Endodermal cell (in vitro differentiated cells): ENCODE data around the gene TPRN. TPM values are rescaled to one million over a fixed set of nuclear protein-coding genes. Genes with fewer than 3 reads are reported as not detected.

Experiments
- DNase-seq: peaks from one replicate; pipeline ENCODE4 v3.0.0-alpha.2; 2017
- H3K27ac ChIP-seq: 2 replicates; pipeline ENCODE4 v1.5.1; 2013; ENCODE audit warnings: mild to moderate bottlenecking, low read depth, low read length, moderate library complexity
- H3K27me3 ChIP-seq: 2 replicates; pipeline ENCODE4 v1.6.1; 2013; ENCODE audit warnings: mild to moderate bottlenecking, low read length, moderate library complexity; ENCODE audit not compliant: insufficient read depth, control insufficient read depth, poor library complexity, severe bottlenecking
- H3K36me3 ChIP-seq: 2 replicates; pipeline ENCODE4 v1.7.0; 2013; ENCODE audit warnings: mild to moderate bottlenecking, low read length, moderate library complexity; ENCODE audit not compliant: control insufficient read depth, insufficient read depth
- H3K4me1 ChIP-seq: one replicate; pipeline ENCODE4 v1.7.0; 2013; ENCODE audit warnings: low read length; ENCODE audit not compliant: control insufficient read depth, insufficient read depth
- H3K4me3 ChIP-seq: 2 replicates; pipeline ENCODE4 v1.5.1; 2013; ENCODE audit warnings: mild to moderate bottlenecking, low read length, moderate library complexity
- H3K9ac ChIP-seq: 2 replicates; pipeline ENCODE4 v1.6.1; 2013; ENCODE audit warnings: mild to moderate bottlenecking, low read length, moderate library complexity; ENCODE audit not compliant: poor library complexity, severe bottlenecking; ENCODE audit errors: extremely low read depth
- H3K9me3 ChIP-seq: 2 replicates; pipeline ENCODE4 v1.6.1; 2013; ENCODE audit warnings: mild to moderate bottlenecking, low read length, moderate library complexity; ENCODE audit not compliant: control insufficient read depth
- H3K27ac Mint-ChIP-seq: 2 replicates; pipeline ENCODE4 v1.8.0; 2020; ENCODE audit warnings: mixed read lengths
- H3K27me3 Mint-ChIP-seq: 2 replicates; pipeline ENCODE4 v1.8.0; 2021; ENCODE audit warnings: mild to moderate bottlenecking, mixed read lengths; ENCODE audit not compliant: insufficient read depth
- H3K36me3 Mint-ChIP-seq: 2 replicates; pipeline ENCODE4 v1.8.0; 2020; ENCODE audit warnings: low read depth, mixed read lengths
- H3K4me1 Mint-ChIP-seq: 2 replicates; pipeline ENCODE4 v1.8.0; 2020; ENCODE audit warnings: mixed read lengths
- H3K4me3 Mint-ChIP-seq: 2 replicates; pipeline ENCODE4 v1.8.0; 2020; ENCODE audit warnings: mild to moderate bottlenecking, moderate library complexity, mixed read lengths
- H3K9me3 Mint-ChIP-seq: 2 replicates; pipeline ENCODE4 v1.8.0; 2020; ENCODE audit warnings: mild to moderate bottlenecking, mixed read lengths
- CTCF ChIP-seq: fragments of 200-600 bp; sonication (generic); conservative IDR thresholded peaks from 2 replicates; pipeline ENCODE4 v1.5.0; 2021; ENCODE audit warnings: antibody characterized with exemption, mild to moderate bottlenecking
- WGBS, 2 experiments: methylation state at CpG; one replicate each; pipeline versions ENCODE4 v1.1.5 to v1.1.7; 2013; ENCODE audit warnings: missing lambda C conversion rate in 2 of 2, mixed read lengths in 1 of 2; ENCODE audit not compliant: insufficient coverage in 1 of 2, insufficient read length in 1 of 2; 5-methylcytosine and 5-hydroxymethylcytosine counted together
- total RNA-seq, 2 donors: library from RNA; stranded (reverse); fragmentation: NEBNext Ultra II Directional in 1 of 2; extraction: Animal tissue kit (Norgen Biotek cat#: 25700) in 1 of 2; gene quantifications; 2 replicates in 1 of 2; 3 replicates in 1 of 2; pipeline ENCODE4 v1.2.1, GENCODE V29; 2021

Gene TPRN
- total RNA-seq, 2 donors from 2014 or later = 19.0 to 23.9 TPM

DNA sequence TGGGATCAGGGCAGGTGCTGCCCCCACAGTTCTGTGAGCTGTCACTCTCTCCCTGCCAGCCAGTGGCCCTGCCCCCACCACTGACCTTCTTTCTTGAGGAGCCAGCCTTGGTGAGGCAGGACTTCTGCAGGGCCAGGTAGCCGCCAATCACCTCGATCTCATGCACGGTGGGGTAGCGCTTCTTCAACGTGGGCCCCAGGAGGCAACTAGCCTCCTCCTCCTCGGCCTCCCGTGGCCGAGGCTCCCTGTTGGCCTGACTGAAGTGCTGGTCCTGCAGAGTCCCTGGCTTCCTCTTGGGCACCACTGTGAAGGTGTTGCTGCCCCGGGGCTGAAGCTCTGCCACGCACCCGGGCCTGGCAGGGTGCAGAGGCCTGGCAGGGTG lies 1.6 kb downstream of the TPRN start:
- Mint-ChIP-seq H3K4me3 (peak overlapping the region; percentile 70), H3K27me3 (no peaks in the 10 kb centered on the region), H3K9me3 (no peaks in the 10 kb centered on the region), H3K27ac (no peak overlapping the region), H3K36me3 (peaks cover 1% of the 10 kb centered on the region), H3K4me1 (peaks cover 22% of the 10 kb centered on the region)
- Histone ChIP-seq H3K27me3 (no peaks in the 10 kb centered on the region), H3K9me3 (no peaks in the 10 kb centered on the region), H3K4me3 (peak overlapping the region; percentile 66), H3K4me1 (peaks cover 24% of the 10 kb centered on the region), H3K27ac (no peak overlapping the region), H3K9ac (no peak overlapping the region), H3K36me3 (no peaks in the 10 kb centered on the region)
- no peak for TF ChIP-seq CTCF
- DNase-seq = no peak
- 81 to 85% methylated on average over 5 to 11 of the region's 11 CpGs for WGBS, 2 experiments

- H3K27me3 ChIP-seq = no peaks in the 10 kb centered on the region
- H3K9ac ChIP-seq = no peak overlapping the region
- peak overlapping the region; percentile 33 for H3K4me3 ChIP-seq
- peak overlapping the region; percentile 70 for H3K4me3 Mint-ChIP-seq
- TF ChIP-seq CTCF = no peak
- no peaks in the 10 kb centered on the region for H3K36me3 ChIP-seq
- H3K9me3 ChIP-seq = no peaks in the 10 kb centered on the region
- H3K4me1 Mint-ChIP-seq = peaks cover 22% of the 10 kb centered on the region
- 90 to 92% methylated on average over 15 to 19 of the region's 19 CpGs for WGBS, 2 experiments
- H3K36me3 Mint-ChIP-seq = peaks cover 1% of the 10 kb centered on the region
- DNase-seq = no peak
- no peak overlapping the region for H3K27ac Mint-ChIP-seq
- no peaks in the 10 kb centered on the region for H3K9me3 Mint-ChIP-seq
- no peak overlapping the region for H3K27ac ChIP-seq
- peaks cover 23% of the 10 kb centered on the region for H3K4me1 ChIP-seq
- H3K27me3 Mint-ChIP-seq = no peaks in the 10 kb centered on the region
Measured at GRCh38 chr9:137198051-137198901, 2.3 kb downstream of the TPRN start.

GRCh38 chr9:137195525-137196220 lies 4.9 kb downstream of the TPRN start:
- Histone ChIP-seq H3K9me3 (no peaks in the 10 kb centered on the region), H3K36me3 (peaks cover 5% of the 10 kb centered on the region), H3K27ac (no peak overlapping the region), H3K27me3 (no peaks in the 10 kb centered on the region), H3K9ac (no peak overlapping the region), H3K4me1 (peaks cover 21% of the 10 kb centered on the region), H3K4me3 (no peak overlapping the region)
- no peaks in the 10 kb centered on the region for H3K27me3 Mint-ChIP-seq
- DNase-seq = no peak
- 95 to 96% methylated on average over 13 to 21 of the region's 21 CpGs for WGBS, 2 experiments
- no peak for TF ChIP-seq CTCF
- H3K27ac Mint-ChIP-seq = peak overlapping the region; percentile 79
- no peaks in the 10 kb centered on the region for H3K9me3 Mint-ChIP-seq
- no peak overlapping the region for H3K4me3 Mint-ChIP-seq
- H3K36me3 Mint-ChIP-seq = peaks cover 6% of the 10 kb centered on the region
- peaks cover 12% of the 10 kb centered on the region for H3K4me1 Mint-ChIP-seq
